Stimulated activated CD4-positive, alpha-beta T cell treated with anti-CD3 and anti-CD28 coated beads, Interleukin-4, amount 100 ng/mL, for 1 hour (primary cell): Measurements from ENCODE around the gene CELF2.
"Not testable (repeated sequence)": the region's sequence is repeated elsewhere in the genome, so short reads cannot be mapped to it uniquely, and the experiment has no call there.

Experiments used
- DNase-seq: peaks from one replicate; pipeline ENCODE4 v3.0.0-alpha.2; 2020

Gene CELF2

DNA sequence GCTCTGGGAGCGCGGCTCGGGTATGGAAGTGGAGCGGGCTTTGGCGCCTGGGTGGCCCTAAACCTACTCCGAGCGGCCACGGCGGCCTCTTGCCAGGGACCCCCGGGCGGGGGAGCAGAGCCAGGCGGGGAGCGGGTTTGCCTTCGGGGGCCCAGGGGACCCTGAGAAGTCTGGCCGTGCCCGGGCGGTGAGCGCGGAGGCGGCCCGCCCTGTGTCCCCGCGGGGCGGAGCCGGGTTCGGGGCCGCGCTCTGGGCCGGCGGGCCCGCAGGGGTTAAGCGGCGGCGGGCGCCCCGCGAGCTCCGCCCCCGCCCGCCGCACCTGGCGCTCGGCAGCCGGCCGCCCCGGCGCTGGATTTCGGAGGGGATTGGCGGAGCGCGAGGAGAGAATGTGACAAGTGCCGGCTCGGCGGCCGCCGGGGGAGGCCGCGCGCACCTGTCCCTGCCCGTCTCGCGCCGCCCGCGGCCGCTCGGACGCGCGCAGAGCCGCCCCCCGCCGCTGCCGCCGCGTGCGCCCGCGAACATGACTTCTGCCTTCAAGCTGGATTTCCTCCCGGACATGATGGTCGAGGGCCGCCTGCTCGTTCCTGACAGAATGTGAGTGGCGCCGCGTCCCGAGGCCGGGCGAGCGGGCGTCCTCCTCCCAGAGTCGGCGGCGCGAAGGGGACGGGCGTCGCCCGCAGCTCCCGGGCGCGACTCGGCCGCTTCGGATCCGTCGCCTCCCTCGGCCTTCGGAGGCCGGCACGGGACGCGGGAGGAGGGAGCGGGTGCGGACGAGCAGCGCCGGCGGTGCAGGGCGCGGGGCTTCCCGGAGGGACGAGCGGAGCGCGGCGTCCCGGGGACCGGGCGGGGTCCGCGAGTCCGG lies at the start of gene CELF2:
TSS of gene CELF2 (plus strand) at position 303 of the 862 bp plus-strand sequence. CDS start at position 521, 218 bp downstream.
- DNase-seq, result peak; percentile 63

DNA sequence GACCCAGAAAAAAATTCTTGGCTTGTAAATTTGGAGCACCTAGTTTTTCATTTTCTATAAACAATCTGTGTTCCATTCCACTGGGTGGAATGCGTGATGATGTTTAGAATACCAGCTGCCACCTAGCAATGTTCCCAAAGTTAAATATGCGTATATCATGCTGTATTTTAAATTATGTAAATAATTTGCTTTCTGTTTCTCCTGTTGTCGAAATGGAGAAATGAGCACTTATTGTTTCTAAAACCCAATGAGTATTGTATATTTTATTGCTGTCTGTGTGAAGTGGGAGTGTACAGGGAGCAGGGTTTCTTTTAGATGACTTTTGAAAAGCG lies 49.4 kb upstream of the CELF2 start:
- no peak for DNase-seq

DNA sequence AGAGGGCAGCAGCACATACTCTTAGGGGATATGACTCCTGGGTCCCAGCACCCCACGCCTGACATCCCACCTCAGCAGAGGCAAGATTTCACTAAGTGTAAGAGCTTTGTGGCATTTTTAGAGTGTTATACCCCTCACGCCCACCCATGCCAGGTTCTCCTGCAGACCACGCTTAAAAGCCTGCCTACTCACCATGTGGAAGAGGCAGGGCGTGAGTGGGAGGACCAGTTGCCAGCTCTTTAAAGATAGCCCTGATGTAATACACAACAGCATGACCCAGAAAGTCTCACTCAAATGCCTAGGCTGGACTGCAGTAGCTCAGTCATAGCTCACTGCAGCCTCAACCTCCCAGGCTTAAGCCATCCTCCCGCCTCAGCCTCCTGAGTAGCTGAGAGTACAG lies 44.4 kb upstream of the CELF2 start:
- DNase-seq, result no peak

DNA sequence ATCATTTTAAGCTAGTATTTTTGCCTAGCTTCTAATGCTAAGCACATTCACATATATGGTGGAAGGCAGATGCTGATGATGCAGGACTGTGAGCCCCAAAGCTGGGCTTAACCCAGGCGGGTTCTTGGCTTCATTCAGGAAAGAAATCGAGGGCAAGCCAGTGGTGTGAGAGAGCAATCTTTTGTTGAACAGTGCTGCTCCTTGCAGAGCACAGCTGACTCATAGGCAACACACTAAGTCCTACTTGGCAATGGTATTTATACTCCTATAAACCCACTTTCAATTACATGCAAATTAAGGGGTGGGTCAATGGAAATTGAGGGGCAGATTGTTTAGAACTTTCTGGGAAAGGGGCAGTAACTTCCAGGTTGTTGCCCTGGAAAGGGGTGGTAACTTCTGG lies 42.0 kb upstream of the CELF2 start:
- DNase-seq, result no peak

DNA sequence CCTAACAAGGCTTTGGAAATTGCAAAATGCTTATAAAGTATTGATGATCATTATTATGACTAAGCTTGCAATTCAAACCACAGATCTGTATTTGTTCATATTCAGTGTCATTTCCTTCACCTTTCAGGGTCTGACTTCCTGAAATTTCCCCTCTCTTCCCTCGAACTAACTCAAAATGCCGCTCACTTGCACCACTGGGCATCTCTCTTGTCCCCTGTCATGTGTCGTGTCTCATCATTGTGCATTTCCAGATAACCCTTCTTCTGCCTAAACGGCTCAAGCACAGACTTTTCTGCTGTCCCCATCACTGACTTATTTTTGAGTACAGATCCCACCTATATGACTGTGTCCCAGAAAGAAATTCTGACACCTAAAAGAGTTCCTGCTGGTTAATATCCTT lies 41.0 kb upstream of the CELF2 start:
- no peak for DNase-seq

DNA sequence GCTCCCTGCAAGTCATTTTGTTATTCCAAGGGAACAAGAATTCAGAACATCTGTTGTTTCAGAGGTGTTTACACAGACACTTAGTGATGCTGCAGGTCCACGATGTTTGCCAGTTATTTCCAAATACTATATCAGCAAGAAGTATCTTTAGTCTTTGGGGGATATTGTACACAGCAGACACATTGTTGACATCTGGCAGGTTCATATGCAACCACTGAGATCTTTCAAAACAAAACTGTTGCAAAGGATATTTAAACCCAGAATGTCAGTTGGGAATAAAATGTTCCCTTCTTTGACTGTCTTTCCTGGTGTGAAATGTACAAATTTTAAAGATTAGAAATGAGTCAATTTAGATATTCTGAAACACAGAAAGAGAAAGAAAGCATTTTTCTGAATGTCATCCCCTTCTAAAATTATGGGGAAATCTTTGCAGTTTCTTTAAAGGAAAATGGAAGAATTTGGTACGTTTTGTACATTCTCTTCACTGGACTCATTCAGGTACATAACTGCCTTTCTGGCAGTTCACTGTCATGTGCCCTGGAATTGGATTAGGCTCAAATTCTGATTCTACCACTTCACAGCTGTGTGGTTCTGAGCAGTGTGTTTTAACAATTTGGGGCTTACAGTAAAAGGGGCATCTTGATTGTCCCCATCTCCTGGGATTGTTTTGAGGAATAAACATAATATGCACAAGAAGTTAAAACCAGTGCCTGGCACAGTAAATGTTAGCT lies 40.3 kb upstream of the CELF2 start:
- no peak for DNase-seq

DNA sequence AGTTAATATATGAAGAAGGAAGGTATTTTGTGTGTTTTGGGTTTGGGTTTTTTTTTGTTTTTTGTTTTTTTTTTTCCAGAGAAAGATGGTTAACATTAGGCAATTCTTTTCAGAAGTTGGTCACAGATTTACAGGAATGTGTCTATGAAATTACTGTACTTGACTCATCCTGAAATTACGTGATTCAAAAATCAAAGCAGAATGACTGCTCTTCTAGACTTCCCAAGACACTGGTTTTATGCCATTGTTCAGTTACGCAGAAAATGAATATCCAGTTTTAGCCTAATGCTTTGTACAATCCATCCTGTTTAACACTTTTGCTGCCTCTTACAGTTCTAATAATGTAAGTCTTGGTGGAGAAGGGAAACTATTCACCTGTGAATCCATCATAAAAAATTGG lies 39.7 kb upstream of the CELF2 start:
- no peak for DNase-seq

DNA sequence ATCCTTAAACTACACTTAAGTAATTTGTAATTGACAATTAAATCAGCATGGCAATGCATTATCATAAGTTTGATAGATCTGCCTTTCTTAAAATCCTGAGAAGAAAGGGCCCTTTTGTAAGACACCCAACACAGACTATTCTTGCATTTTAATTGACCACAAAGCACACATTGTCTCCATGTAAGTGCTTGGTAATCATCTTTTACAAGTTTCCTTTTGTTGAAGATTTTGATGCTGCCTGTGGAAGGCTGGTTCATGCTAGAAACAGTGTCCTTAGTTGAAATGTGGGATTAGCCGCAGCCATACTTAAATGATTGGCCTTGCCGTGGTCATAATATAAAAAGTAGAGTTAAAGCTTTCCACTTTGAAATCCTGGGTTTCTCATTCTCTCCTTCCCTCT lies 32.3 kb upstream of the CELF2 start:
- DNase-seq, result no peak

DNA sequence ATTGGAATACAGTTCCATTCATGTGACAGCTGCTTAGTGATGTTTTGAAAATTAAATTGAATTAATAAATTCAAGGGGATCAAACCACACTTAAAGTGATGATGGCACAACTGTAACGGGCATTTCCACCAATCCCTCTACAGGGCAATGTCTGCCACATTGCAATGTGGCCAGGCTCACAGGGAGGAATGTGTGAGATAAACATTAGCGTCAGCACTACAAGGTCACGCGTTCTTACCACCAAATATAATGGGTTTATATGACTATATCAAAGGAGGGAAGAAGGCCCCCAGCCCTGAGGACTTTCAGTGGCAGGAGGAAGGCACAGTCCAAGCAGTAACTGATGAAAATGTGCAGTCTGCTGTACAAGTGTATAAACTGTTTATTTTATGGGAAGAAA lies 31.1 kb upstream of the CELF2 start:
- DNase-seq, result no peak

DNA sequence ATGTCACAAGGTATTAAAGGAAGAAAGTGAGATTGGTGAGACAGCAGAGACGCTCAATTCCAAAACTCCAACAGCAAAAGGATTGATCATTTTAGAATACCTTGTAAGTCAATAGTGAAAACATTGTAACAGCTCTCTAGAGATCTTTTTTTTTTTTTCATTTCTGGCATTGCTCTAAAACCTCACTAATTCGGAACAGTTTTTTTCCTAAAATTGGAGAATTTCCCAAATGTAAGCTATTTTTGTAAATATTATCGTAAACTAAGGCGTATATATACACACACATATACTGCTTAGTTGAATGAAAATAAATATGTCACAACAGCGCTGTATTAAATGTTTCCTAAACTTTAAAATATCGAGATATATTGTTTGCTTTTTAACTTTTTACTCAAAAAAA lies 30.6 kb upstream of the CELF2 start:
- DNase-seq, result no peak

DNA sequence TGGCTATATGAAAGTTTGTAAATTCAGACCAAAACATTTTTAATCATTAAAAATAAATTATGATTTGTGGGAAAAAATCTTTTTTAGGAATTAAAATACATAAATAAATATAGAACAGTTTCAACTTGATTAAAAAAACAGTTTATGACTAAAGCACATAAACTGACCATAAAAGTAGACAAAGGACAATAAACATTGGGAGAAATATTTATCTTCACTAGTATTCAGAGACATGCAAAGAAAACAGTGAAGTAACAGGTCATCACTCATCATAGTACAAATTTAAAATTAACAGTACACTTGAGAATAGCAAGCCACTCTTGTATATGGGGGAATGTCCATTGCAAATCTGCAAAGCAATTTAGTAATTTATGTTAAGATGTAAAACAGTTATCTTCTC lies 28.0 kb upstream of the CELF2 start:
- DNase-seq, result no peak

DNA sequence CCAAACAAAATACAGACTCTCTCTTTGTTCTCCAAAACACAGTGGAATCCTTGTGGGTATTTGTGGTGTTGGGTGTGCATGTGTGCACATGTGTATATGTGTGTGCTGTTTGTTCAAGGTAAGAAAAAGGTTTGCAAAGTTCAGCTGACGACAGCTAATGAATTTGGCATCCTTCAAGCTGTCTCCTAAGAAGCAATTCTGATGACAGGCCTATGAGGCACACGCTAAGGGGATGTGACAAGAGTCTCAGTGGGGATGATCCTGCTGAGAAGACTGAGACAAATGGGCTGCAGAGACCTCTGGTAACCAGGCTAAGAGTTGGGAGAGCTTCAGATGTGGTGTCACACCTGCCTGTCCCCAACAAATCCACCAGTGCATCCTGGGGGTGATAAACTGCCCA lies 26.5 kb upstream of the CELF2 start:
- no peak for DNase-seq

DNA sequence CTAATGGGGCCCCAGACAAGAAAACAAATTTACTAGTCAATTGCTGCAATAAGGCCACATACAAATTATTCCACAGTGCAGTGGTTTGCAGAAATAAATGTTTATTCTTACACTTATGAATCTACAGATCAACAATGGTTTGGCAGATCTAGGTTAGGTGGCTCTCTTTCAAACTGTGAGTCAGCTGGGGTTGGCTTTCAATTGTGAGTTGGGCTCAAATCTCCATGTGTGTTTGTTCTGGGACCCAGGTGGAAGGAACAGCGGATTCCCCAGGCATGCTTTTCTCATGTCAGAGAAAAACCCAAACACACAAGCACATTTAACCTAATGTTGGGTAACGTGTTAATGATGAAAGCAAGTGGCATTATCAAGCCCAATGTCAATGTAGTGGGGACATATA lies 25.6 kb upstream of the CELF2 start:
- DNase-seq, result no peak

DNA sequence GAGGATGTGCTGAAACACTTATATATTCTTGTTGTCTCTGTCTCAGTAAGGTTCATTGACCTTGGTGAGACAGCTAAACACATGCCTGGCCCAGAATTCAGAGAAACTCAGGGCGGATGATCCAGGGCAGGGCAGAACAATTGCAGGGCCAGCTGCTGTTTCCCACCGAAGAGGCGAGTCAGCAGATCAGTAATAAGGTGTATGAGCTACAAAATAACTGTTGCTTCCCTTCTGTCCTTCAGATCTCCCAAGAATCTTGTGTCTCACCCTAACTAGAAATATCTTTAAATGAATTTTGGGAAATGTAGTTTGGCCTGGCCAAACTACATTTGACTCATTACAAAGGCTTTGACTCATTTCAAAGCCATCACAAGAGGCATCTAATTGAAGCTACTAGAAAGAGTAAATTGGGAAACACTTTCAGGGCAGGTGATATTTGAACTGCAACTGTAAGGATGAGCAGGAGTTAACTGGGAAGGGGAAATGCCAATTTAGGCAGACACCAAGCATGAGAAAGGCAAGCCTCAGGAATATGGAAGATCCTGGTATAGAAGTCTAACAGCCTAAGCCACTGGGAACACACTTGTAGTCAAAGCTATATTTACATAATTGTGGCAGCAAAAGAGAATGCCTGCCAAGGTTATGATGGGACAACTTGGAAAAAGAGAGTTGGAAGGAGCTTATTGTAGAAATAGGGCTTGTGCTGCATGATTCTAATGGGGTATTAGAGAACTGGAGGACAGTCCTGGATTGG lies 24.5 kb upstream of the CELF2 start:
- DNase-seq, result no peak

DNA sequence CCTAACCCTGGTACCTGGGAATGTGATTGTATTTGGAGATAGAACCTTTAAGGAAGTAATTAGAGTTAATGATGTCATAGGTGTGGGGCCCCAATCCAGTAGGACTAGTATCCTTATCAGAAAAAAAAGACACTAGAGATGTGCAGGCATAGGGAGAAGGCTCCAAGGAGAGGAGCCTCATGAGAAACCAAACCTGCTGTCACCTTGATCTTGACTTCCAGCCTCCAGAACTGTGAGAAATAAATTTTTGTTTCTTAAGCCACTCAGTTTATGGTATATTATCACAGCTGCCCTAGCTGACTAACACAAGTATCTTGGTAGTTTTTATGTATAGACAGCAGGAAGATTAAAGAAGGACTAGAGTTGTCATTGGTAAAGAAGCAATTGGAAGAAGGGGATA lies 23.9 kb upstream of the CELF2 start:
- DNase-seq, result no peak

DNA sequence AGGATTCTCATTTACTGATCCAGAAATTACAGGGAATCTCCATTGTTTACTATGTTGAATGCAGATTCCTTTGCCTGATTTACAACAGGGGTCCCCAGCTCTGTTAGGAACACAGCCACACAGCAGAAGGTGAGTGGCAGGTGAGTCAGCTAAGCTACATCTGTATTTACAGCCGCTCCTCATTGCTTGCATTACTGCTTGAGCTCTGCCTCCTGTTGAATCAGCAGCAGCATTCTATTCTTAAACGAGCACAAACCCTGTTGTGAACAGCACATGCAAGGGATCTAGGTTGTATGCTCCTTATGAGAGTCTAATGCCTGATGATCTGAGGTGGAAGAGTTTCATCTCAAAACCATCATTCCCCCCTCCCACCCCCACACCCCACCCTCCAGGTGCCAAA lies 23.3 kb upstream of the CELF2 start:
- no peak for DNase-seq

DNA sequence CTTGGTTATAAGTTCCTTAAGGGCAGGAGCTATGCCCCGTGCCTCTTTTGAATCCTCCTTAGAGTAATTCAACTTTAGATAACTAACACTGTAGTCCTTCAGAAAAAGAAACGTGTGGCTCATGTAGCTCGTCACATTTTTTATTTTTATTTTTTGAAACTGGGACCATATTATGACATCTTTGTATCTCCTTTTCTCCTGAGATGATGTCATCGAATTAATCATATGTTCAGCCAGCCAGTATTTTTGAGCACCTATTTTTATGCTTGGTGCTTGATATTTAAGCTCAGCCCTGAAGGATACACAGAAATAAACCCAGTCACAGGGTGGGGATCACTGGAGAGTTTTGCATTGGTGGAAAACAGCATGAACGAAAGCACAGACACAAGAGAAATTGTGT lies 22.6 kb upstream of the CELF2 start:
- no peak for DNase-seq

DNA sequence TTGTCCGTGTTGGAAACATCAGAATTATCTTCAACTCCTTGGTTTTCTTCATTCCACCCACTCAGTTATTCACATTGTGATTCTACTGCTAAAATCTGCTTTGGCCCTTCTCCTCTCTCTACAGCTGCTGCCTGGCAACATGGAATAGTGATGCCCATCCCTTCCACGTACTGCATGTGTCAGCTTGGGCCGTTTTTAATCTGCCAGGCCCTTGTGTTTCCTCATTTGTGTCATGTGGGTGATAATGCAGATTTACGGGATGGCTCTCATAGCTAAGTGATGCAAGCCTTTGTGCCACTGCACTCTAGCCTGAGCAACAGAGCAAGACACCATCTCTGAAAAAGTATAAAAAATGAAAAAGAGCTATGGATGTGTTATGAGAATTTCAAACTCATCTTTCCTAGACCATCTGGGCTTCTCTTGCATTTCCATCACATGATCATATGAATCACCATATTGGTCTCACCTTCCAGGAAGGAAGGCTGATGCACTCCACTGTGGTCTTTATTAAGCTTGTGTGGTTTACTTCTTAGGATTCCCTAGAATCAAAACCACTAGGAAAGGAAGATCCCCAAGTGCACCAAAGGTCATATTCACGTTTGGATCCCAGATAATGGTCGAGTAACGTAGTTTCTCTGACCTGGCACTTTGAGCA lies 20.6 kb upstream of the CELF2 start:
- DNase-seq, result no peak

DNA sequence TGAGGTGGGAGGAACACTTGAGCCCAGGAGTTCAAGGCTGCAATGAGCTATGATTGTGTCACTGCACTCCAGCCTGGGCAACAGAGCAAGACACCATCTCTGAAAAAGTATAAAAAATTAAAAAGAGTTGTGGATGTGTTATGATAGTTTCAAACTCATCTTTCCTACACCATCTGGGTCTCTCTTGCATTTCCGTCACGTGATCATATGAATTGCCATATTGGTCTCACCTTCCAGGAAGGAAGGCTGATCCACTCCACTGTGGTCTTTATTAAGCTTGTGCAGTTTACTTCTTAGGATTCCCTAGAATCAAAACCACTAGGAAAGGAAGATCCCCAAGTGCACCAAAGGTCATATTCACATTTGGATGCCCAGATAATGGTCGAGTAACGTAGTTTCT lies 18.2 kb upstream of the CELF2 start:
- not testable (repeated sequence) for DNase-seq

DNA sequence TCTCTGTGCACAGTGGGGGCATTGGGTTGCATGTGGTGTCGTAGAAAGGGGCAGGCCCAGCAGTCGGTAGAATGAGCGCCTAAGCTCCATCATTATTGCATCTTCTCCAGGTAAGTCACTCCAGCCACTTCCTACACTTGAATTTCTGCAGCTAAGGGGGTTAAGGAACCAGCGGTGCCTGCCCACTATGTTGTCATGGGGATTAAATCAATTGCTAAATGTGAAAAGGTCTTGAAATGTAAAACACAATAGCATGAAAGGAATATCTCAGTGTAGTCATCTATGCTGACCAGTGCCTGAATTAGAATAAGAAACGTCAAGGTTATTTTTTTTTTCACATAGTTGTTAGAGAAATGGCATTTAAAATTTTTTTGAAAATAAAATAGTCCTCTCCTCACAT lies 15.2 kb upstream of the CELF2 start:
- no peak for DNase-seq

DNA sequence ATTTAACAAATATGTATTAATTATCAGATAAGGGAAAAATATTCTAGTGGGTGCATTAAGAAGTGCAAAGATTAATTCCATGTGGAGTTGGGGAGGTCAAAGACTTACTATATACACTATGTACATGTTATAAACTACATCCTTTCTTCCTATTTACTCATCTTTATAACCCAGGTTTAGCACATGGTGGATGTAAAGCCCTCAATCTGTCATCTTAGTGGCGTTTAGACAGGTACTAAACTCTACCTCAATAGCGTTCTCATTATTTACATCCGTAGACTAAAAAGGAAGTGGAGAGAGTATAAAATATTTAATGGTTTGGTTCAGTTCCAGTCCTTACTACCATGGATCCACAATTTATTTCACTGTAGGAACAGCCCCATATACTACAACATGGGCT lies 14.8 kb upstream of the CELF2 start:
- DNase-seq, result no peak

DNA sequence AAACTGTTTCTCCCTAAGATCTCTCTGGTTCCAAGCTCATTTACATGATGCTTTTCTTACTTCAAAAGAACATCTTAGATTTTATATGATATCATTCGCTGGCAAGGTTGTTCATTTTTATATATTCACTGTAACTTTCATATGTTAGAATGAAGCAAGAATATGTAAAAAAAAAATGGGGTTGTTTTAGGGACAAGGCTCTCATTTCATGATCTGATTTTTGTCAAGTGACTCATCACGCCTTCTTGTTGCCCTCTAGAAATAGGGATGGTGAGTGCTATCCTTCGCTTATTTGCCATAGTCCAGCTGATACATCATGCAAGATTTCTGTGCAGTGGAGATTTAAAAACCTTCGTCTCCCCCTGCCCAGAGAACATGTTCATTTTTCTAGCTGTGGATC lies 14.0 kb upstream of the CELF2 start:
- DNase-seq, result no peak
